Ishikawa (cell line): ENCODE data around the gene PPP1R36.

Source experiments
- CEBPB ChIP-seq: IDR thresholded peaks from 2 replicates; pipeline ENCODE4 v1.6.1; 2012
- CREB1 ChIP-seq: IDR thresholded peaks from 2 replicates; pipeline ENCODE4 v1.6.1; 2012; ENCODE audit warnings: low read depth
- EGR1 ChIP-seq: IDR thresholded peaks from 2 replicates; pipeline ENCODE4 v1.6.1; 2012
- EP300 ChIP-seq: IDR thresholded peaks from 2 replicates; pipeline ENCODE4 v1.6.1; 2012; ENCODE audit warnings: borderline replicate concordance
- NFIC ChIP-seq: IDR thresholded peaks from 2 replicates; pipeline ENCODE4 v1.6.1; 2012
- RAD21 ChIP-seq: IDR thresholded peaks from 2 replicates; pipeline ENCODE4 v1.6.1; 2012; ENCODE audit warnings: low read depth
- TAF1 ChIP-seq: IDR thresholded peaks from 2 replicates; pipeline ENCODE4 v1.6.1; 2012; ENCODE audit warnings: low read depth, mild to moderate bottlenecking
- TCF12 ChIP-seq: IDR thresholded peaks from 2 replicates; pipeline ENCODE4 v1.6.1; 2012; ENCODE audit warnings: low read depth
- TEAD4 ChIP-seq: IDR thresholded peaks from 2 replicates; pipeline ENCODE4 v1.6.1; 2012
- YY1 ChIP-seq: IDR thresholded peaks from 2 replicates; pipeline ENCODE4 v1.6.1; 2012; ENCODE audit warnings: low read depth
- ZBTB7A ChIP-seq: IDR thresholded peaks from 2 replicates; pipeline ENCODE4 v1.6.1; 2012; ENCODE audit warnings: low read depth
- TF ChIP-seq, protein P1 (sequence below): IDR thresholded peaks from 2 replicates; pipeline ENCODE4 v1.6.1; 2012; ENCODE audit warnings: low read depth, mild to moderate bottlenecking
- TF ChIP-seq, protein P2 (sequence below): IDR thresholded peaks from 2 replicates; pipeline ENCODE4 v1.6.1; 2012
- TF ChIP-seq, protein P3 (sequence below): IDR thresholded peaks from 2 replicates; pipeline ENCODE4 v1.6.1; 2012

DNA sequence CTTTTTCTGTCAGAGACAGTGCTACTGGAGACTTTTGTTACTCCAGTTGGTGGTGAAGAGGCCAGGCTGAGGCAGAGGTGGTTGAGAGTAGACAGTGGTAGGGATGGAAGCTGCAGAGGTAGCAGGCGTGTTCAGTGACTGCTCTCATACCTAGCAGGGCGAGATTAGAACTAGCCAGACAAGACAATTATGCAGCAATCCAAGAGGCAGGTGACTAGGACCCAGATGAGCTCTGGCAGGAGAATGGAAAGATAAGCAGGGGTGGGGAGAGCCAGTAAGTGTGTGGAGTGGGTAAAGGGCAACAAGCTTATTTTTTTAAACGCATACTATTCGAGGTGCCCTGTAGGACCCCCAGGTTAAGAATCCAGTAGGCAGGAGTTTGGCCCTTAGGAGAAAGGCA lies 4.8 kb downstream of the PPP1R36 start:
- TF ChIP-seq EP300 = no peak
- TF ChIP-seq YY1 = no peak
- TF ChIP-seq CEBPB = no peak
- no peak for TF ChIP-seq TEAD4
- no peak for TF ChIP-seq TAF1
- no peak for TF ChIP-seq ZBTB7A
- TF ChIP-seq, protein P1, sequence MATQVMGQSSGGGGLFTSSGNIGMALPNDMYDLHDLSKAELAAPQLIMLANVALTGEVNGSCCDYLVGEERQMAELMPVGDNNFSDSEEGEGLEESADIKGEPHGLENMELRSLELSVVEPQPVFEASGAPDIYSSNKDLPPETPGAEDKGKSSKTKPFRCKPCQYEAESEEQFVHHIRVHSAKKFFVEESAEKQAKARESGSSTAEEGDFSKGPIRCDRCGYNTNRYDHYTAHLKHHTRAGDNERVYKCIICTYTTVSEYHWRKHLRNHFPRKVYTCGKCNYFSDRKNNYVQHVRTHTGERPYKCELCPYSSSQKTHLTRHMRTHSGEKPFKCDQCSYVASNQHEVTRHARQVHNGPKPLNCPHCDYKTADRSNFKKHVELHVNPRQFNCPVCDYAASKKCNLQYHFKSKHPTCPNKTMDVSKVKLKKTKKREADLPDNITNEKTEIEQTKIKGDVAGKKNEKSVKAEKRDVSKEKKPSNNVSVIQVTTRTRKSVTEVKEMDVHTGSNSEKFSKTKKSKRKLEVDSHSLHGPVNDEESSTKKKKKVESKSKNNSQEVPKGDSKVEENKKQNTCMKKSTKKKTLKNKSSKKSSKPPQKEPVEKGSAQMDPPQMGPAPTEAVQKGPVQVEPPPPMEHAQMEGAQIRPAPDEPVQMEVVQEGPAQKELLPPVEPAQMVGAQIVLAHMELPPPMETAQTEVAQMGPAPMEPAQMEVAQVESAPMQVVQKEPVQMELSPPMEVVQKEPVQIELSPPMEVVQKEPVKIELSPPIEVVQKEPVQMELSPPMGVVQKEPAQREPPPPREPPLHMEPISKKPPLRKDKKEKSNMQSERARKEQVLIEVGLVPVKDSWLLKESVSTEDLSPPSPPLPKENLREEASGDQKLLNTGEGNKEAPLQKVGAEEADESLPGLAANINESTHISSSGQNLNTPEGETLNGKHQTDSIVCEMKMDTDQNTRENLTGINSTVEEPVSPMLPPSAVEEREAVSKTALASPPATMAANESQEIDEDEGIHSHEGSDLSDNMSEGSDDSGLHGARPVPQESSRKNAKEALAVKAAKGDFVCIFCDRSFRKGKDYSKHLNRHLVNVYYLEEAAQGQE = no peak
- no peak for TF ChIP-seq CREB1
- TF ChIP-seq, protein P2, sequence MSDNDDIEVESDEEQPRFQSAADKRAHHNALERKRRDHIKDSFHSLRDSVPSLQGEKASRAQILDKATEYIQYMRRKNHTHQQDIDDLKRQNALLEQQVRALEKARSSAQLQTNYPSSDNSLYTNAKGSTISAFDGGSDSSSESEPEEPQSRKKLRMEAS = no peak
- TF ChIP-seq NFIC = no peak
- TF ChIP-seq RAD21 = no peak
- no peak for TF ChIP-seq TCF12
- TF ChIP-seq, protein P3, sequence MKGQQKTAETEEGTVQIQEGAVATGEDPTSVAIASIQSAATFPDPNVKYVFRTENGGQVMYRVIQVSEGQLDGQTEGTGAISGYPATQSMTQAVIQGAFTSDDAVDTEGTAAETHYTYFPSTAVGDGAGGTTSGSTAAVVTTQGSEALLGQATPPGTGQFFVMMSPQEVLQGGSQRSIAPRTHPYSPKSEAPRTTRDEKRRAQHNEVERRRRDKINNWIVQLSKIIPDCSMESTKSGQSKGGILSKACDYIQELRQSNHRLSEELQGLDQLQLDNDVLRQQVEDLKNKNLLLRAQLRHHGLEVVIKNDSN = no peak
- TF ChIP-seq EGR1 = no peak
